Measurements from ENCODE around the gene SPOCK1.

Gene SPOCK1

DNA sequence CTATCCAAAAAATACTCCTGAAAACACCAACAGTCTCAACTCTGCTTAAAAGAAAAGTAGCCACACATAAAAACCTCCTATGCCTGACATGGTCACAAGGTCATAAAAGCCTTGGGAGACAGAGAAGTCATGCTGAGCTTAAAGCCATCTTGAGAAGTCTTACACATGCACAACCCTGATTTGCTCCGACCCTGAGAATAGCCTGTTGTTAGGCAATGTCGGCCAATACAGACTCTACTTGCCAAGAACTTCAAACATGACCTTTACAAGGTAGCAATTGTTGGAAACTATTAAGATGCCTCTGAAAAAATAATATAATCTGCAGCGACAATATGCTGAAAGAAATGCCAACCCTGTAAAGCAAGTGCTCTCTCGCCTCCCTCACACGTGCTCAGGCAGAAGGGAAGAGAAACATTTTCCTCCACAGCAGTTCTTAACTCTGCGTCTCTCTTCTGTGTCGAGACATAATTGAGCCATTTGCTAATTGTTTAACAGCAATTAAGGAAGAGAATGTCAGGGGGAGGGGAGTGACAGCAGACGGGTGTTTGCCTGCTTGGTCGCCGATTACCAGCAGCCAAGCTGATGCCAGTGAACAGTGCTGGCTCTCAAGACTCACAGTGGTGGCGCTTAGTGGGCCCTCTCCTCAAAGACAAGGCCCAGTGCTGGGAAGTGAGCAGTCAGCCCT lies 393.6 kb downstream of the SPOCK1 start:
- DNase-seq (ENCODE audit: low spot score) = no peak

DNA sequence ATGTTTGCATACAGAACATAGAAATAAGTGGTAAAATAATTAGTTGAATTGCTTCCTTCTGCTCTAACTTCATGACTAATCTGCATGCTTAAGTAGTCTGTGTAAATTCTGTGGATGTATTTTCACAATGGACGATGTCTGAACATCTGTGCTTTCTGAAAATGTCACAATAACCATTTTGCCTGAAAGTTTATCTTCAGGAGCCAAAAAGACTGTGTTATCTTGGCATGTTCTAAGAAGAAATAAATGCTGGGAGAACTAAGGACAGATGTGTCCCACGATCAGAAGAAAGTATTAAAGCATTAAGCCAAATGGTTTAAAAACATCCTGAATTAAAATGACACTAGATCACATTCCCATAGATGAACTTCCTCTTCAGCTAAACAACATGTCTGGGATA lies 397.6 kb downstream of the SPOCK1 start:
- no peak for DNase-seq (ENCODE audit: low spot score)

DNA sequence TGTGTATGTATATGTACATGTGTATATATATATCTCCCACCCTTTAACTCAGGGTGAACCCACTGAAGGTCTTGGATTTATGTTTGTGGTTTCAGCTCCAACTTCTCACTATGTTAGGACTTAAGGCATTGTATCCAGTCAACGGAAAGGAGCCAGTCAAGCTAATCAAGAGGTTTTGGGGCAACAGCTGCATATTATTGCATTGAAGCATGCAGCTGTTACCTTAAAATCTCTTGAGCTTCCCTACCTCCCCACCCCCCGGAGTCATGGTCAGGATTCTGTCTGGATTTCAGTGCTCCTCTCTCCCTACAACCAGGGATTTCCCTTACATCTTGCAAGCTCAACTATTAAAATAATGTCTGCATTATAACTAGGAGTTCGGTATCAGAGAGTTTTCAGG lies 399.5 kb downstream of the SPOCK1 start:
- no peak for DNase-seq (ENCODE audit: low spot score)

DNA sequence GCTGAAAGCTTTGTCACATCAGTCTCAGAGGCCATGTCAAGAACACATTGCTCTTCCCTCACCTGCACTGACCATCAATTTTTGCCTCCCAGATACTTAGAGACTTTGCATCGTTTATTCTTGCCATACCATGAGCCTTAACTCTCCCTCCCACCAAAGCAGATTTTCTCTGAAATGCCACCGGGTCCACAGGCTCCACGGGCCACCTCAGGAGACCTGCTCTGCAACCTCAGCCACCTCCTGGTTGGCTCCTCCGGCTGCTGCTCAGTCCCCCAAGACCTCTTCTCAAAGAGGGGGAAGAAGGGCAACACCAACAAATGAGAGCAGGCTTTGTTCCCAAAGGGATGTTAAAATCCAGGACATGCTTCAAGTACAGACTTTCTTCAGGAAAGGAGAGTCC lies 400.5 kb downstream of the SPOCK1 start:
- DNase-seq (ENCODE audit: low spot score) = no peak

DNA sequence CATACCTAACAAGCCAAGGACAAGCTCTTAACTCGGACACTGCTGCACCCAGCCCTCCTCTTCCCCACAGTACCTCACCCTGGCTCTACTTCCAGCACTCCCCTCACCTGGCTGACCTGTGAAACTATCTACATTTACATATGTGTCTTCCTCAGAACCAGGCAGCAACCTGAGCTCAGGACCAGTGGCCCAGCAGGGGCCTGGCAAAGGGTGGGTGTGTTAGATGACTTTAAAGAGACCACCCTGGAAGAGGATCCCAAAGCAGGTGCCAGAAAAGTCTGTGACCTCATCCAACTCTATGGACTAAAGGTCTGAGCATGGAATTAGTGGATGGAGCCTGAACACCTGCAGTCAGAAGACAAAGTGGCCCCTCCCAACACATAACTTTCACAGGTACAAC lies 400.9 kb downstream of the SPOCK1 start:
- DNase-seq (ENCODE audit: low spot score) = no peak

DNA sequence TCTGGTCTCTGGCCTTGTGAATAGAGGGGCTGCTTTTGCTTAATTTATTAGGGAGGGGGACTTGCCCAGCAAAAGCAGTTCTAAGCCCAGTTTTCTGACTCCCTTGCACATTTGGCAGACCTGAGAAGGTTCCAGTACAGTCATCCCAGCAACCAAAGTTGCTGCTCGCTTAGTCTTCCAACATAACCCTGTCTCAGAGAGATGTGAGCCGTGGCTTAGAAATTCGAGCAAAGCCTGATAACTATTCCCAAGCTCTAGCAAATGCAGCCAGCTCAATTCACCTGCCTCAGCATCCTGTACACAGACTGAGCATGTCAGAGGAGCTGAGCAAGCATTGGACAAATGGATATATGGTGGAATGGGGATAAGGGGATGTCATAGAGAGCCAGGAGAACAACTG lies 401.9 kb downstream of the SPOCK1 start:
- DNase-seq (ENCODE audit: low spot score) = no peak

DNA sequence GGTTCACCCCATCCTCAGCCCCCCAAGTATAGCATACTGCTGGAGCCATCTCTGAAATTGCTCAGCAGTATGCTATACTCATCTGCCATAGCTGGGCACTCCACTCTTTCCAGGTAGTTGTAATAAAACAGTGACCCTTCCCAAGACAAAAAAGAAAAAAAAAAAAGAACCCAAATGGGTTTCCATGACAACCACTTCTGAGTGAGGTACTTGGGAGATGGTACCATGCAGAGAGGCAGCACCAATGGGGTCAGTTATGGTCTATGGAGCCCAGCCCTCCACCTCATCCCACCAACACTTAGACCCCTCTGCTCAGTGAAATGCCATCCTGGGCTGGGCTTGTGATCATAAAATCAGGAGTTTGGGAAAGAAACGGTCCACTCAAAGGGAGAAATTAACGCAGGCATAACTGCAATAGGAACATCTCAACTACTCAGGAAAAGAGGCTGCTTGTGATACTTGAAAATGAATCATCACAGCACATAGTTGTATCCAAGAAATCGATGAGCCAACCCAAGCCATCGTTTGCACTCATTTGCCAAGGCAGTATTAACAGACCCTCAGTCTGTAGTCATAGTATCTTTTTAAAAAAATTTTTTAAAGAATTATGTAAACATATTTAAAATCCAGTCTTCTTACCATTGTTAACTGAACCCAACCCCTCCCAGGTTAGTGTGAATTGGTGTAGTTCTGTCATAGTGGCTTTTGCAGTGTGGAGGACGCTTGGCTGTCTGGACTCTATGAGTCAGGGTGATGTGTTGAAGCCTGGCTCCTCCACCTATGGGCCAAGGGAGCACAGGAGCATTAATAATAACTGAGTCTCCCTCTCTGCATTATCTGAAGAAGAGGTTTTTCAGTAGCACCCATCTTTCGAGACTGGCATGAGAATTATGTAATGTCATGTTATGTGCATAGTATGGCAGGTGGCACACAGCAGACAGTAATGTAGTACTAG lies 402.7 kb downstream of the SPOCK1 start:
- DNase-seq (ENCODE audit: low spot score) = no peak

DNA sequence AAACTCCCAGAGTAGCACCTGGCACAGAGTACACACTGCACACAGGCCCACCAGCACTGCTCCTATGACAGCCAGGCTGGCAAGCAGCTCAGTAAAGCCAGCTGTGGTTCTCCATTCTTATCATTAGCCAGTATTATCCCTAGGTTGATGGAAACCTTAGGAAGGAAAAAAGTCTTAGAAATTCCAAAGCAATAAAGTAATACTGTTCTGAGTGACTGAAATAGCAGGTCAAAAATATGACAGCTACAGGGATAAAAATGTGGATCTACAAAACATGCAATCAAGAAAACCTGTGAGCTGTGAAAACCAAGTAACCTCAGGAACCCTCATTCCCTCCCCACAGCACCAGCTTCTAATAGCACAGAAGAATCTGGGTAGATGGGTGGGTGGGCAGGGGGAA lies 403.5 kb downstream of the SPOCK1 start:
- DNase-seq (ENCODE audit: low spot score) = no peak

DNA sequence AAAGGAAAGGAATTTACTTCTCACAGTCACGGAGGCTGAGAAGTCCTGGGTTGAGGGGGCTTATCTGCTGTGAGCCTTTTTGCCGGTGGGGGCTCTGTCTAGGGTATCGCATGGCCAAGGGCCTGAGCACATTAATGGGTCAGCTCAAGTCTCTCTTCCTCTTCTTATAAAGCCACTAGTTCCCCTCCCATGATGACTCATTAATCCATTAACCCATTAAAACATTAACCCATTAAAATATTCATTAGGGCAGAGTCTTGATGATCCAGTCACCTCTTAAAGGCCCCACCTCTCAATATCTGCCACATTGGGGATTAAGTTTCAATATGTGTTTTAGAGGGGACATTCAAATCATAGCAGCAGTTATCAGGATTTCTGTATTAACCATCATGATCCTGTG lies 406.3 kb downstream of the SPOCK1 start:
- DNase-seq (ENCODE audit: low spot score) = no peak

DNA sequence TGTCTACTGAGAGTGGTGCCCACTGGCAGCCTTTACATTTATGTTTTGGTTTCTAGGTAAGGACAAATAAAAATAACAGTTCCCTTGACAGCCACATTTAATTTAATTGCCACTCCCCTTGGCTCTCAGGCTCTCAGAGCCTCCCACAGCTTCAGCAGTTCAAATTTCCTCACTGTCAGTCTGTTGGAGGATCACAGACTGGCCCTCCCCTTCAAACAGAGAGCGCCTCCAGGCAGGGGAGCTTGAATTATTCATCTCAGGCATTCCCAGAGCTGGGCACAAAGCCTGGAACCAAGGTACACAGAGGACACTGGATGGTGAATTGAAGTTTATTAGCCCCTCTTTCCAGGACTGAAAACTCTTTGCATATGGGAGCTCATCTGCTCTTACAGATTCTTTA lies 407.7 kb downstream of the SPOCK1 start:
- no peak for DNase-seq (ENCODE audit: low spot score)

DNA sequence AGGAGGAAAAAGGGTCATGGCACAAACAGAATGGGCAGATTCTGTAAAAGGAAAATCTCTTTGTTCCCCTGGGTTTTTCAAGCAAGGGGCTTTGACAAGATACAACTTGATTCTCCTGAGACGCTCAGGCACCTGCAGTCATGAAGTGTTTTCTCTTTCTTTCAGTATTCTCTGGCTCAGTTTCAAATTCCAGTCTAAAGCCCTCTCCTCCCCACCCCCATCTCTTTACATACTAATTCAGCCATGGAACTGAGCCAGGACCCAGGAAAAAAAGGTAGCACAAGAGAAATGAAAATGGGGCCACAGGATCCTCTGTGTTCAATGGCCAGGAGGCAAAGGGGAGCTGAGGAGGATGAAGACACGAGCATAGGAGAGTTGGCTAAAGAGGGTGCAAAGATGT lies 408.4 kb downstream of the SPOCK1 start:
- DNase-seq (ENCODE audit: low spot score) = no peak

DNA sequence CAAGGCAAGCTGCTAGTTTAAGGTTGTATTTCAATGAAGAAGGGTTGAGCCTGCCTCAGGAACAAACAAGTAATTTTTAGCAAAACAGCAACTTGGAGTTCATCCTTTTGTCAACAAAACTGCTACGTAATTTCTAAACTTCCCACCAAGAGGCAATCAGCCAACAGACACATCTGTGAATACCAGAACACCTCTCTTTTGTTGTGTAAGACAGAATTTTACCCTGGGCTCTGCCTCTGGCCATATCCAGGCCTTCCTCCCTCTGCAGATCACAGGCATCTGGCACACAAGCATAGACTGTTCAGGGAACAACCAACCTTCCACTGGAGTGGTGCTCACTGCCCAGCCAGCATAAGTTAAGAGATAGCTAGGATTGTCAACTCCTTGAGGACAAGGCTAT lies 409.0 kb downstream of the SPOCK1 start:
- DNase-seq (ENCODE audit: low spot score) = no peak

DNA sequence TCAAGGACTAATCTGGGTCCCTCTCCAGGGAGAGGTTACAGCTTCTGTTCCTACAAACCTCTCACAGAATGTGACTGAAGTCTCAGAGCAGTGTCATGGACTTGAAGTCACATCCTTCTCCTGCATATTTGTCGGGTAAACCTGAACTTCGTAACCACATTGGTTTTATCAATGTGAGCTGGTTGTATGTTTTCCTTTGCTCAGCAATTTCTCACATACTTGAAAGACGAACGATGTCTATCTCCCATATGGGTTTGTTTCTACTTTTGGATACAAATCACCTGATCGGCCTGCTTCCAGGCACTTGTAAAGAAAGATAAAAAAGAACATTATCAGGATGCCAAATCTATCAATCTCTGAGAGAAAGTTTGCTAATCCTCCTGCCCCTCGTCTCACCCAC lies 411.0 kb downstream of the SPOCK1 start:
- no peak for DNase-seq (ENCODE audit: low spot score)

DNA sequence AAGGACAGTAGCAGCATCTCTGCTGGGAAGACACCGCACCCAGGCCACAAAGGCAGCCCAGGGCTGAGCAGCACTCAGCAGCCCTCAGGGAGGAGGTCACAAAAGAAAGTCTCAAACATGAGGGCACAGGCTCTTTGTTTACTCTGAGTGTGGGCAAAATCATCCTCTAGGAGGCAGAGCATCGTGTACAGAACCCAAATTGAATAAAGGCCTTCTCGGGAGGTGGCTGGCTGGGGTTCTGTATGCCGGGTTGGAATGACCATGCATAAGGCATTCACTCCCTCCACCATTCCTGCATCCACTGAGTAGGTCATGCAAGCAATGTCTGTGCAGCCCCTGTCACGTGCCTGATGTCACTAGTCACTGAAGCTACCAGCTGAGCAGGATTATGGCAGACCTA lies 412.8 kb downstream of the SPOCK1 start:
- no peak for DNase-seq (ENCODE audit: low spot score)

DNA sequence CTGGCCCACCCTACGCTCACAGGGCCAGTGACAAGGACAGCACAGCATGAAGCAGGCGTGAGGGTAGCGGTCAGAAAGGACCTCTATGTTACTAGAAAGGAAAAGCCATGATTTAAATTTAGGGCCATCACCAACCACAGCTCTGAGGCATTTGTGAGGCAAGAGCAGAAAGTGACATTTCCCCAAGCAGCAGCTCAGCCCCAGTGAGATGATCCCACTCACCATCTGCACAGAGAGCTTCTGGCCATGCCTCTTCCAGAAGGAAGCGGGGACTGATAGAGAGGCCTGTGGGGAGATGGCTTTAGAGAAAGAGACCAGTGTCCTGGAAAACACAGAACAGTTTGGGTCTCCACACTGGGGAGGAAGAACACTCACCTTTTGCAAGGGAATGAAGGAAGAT lies 413.9 kb downstream of the SPOCK1 start:
- DNase-seq (ENCODE audit: low spot score) = no peak

DNA sequence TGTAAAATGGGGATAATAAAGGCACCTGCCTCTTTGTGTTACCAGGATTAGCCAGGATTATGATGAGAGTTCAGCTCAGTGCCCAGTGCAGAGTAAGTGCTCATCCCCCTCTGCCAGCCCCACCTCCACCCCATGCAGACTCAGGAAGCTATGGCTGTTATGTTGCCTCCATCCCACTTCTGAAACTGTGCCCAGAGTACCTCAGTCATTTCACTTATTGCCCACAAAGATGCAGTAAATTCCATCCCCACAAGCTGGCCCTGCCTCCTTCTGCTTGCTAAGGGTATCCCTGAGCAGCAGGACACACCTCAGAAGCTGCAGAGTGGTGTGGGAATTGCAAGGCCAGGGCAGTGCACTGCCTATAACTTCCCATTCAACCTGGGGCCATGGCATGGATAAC lies 415.1 kb downstream of the SPOCK1 start:
- DNase-seq (ENCODE audit: low spot score) = no peak

DNA sequence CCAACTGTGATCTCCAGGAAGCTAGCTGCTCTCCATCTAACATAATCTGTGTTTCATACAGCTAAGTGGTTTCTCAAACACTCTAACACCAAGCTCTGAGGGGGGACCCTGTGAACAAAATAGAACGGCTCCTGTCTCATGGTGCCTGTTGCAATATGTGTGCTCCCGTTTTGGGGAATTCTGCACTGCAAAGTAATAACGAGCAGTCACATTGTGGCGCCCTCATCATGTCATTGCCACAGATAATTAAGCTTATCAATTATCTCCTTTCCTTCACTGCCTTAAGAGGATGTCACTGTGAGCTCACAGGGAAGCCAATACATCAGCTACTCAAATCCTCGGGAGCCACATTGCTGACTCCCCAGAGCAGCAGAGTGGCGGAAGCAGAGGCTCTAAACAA lies 416.2 kb downstream of the SPOCK1 start:
- no peak for DNase-seq (ENCODE audit: low spot score)

DNA sequence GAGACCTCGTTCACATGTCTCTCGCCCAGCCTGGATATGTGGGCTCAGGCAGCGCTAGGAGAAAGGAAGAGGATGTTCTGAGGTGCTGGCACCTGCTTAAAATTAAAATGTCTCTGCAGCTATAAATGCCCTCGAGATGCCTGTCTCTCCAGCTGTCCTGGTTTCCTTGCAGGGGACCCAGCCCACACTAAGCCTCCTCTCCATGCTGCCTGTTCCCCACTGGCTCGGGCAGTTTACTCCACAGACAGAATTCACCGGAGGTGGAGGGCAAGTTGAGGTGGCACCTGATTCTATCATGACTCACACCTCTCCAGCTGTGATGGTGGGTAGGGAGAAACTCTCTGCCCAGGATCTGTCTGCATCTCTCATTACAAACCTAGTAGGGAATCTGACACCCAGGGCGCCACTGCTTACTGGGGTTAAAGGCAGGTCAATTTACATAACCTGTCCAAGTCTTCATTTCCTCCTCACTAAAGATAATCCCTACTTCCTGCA lies 420.9 kb downstream of the SPOCK1 start:
- DNase-seq (ENCODE audit: low spot score) = no peak

DNA sequence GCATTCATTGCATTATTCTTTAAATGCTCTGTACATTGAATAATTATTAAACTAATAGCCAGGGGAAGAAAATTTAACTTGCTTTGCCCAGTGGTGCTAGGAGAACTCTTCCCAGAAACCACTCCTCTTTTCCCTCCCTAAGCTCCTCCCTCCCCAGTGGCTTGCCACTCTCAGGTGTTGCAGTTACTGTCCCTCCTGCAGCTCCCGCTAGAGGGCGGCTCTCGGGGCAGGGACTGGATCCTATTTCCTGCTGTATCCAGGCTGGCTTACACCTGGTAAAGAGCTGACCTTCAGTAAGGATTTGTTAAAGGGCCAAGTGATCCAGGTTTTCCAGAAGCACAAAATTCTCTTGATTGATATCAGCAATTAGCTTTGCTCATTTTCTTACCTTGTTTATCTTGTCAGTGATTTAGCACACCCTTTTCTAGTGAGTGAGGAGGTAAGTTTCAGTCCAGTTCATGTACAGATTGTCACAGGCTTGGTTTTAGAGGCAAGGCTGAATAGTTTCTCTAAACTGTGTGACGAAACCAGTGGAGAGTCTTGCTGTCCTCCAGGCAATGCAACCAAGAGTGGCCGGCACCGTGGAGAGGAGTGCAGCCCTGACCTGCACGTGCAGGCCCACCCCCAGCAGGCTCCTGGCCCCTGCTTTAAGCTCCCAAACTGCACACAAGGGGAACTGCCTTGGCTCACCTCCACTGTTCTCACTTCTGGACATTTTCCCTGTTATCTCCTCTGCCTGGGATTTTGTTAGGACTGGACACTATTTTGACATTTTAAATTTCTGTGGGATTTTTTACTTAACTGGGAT lies 423.8 kb downstream of the SPOCK1 start:
- no peak for DNase-seq (ENCODE audit: low spot score)

DNA sequence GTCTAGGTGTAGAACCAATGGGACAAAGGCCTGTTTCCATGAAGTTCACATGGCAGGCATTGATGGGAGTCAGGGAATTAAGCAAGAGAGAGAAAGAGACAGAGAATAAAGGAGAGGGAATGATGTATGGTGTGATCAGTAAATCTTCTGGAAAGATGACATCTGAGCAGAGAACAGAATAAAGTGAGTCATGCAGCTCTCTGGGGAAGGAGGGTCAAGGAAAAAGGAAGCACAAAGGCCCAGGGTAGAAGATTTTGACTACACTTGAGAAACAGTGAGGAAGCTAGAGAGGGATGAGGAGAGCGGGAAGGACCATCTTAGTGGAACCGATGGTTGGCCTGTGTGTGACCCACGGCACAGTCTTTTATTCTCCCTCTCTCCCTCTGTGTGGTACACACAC lies 425.9 kb downstream of the SPOCK1 start:
- no peak for DNase-seq (ENCODE audit: low spot score)

DNA sequence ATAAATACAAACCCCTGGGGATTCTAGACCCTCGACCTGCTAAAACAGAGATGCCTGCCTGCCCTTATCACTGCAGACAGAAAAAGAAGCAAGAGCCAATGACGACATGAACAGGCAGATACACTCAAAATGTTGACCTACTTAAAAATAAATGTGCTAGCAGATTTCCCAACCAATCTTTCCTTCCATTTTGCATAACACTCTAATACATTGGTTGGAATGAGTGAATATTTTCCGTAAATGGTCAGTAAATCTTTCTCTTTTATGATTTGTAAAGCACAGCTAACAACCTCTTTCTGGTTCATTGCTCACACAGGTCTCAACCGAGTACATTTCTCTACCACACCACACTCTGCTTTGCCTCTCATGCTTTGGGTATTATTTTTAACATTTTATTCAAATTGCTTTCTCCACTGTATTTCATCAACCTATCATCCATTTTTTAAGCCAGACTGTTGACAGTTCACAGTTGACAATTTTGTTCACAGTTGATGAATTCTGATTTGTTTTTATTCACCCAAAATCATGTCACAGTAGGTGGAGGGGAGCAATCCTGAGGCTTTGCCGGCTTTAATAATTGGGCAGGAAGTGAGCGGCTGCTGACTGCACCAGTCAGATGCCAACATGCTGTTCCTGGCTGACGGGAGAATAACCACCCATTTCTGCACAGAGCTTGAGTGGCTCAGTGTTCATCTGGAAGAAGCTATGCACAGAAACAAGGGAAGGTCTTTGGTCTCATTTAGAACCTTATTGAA lies 426.6 kb downstream of the SPOCK1 start:
- no peak for DNase-seq (ENCODE audit: low spot score)

DNA sequence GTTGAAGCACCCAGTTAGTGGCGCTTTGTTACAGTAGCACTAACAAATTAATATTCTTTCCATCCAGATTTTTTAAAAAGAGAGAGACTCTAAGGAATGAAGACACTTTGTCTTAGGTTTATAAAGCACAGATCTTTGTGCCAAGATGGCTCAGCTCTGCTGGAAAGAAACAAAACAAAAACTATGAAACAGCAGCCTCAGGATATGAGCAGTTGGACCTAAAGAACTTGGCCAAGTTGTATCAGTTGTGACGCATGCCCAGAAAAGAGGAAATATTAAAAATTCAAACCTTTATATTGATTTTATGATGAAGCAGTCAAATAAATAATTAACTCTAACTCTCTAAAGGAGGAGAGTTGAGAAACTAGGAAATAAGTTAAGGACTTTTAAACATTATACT lies 427.2 kb downstream of the SPOCK1 start:
- DNase-seq (ENCODE audit: low spot score) = no peak

Data from hematopoietic multipotent progenitor cell treated with erythropoietin and hydrocortisone succinate and interleukin-3 and kit ligand, for 17 days (in vitro differentiated cells).